Measurements from ENCODE around the gene FRMPD1. TPM values are rescaled to one million over a fixed set of nuclear protein-coding genes. Genes with fewer than 3 reads are reported as not detected.
"Not testable (repeated sequence)": the region's sequence is repeated elsewhere in the genome, so short reads cannot be mapped to it uniquely, and the experiment has no call there.

Gene FRMPD1
- total and polyA plus RNA-seq, 2 donors (not counting 1 experiment from before 2014, with no cell fraction given) = not detected

DNA sequence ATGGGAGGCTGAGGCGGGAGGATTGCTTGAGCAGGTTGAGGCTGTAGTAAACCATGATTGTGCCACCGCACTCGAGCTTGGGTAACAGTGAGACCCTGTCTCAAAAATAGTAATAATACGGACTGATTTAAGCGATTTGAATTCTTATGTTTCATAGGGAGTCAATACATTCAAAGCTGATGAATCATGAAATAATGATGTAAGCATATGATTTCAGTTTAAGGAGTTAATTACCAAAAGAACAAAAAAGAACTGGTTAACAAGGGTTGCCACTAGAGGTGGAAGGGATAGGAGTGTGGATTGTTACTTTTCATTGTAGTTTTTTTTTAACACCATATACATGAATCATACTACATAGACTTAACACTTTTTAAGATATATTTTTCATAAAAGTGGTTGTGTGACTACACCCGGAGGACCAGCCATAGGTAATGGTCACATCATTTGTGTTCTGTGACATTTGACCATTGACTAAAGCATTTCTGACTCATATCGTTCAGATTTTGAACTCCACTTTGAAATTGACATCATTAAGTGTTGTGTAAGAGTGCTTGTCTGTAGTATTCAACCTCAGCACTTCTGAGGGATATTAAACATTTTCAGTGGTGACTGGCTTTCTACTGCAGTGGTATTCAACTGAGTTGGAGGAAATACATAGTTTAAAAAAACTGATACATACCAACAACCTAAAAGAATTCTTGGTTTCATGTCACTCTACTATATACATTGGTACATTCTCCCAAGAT, 109.8 kb downstream of the FRMPD1 start:
- H3K4me2 ChIP-seq (ENCODE audit: extremely low read depth, insufficient read depth, low read length) = peak overlapping the region; percentile 29

DNA sequence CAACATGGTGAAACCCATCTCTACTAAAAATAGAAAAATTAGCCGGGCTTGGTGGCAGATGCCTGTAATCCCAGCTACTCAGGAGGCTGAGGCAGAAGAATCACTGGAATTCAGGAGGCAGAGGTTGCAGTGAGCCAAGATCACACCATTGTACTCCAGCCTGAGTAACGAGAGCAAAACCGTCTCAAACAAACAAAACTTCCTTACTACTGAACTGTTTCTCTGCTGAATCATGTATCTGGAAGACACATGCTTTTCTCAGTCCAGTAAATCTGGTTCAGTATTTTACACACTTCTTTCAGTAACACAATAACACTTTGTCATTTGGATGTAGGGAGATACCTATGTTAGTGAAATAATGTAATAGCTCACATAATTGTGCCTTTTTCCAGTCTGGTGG, 110.8 kb downstream of the FRMPD1 start:
- H3K27me3 ChIP-seq (ENCODE audit: control insufficient read depth, insufficient read depth, low read length) = no peaks in the 10 kb centered on the region
- H3K4me2 ChIP-seq (ENCODE audit: extremely low read depth, insufficient read depth, low read length) = peak overlapping the region; percentile 66
- no peak overlapping the region for H2AFZ ChIP-seq (ENCODE audit: low read length)
- peak; percentile 19 to 85 for DNase-seq (ENCODE audit: low read depth in 2 of 2)
- no peaks in the 10 kb centered on the region for H4K20me1 ChIP-seq (ENCODE audit: control insufficient read depth, extremely low read depth, insufficient read depth, low read length)
- peak overlapping the region; percentile 5 for H3K9ac ChIP-seq (ENCODE audit: insufficient read depth, low read length)
- no peak overlapping the region for H3K4me3 ChIP-seq (replicated peaks in 1 of 4; ENCODE audit: control extremely low read depth in 1 of 4, insufficient read depth in 1 of 4, low read depth in 3 of 4, low read length in 4 of 4)
- no peaks in the 10 kb centered on the region for H3K79me2 ChIP-seq (ENCODE audit: control insufficient read depth, insufficient read depth, low read length)
- H3K9me3 ChIP-seq (ENCODE audit: control insufficient read depth, insufficient read depth, low read depth, low read length) = no peaks in the 10 kb centered on the region
- no peak for TF ChIP-seq EZH2 (IDR thresholded peaks at IDR 0.05; ENCODE audit: low read length, missing control alignments)
- TF ChIP-seq, protein P1, sequence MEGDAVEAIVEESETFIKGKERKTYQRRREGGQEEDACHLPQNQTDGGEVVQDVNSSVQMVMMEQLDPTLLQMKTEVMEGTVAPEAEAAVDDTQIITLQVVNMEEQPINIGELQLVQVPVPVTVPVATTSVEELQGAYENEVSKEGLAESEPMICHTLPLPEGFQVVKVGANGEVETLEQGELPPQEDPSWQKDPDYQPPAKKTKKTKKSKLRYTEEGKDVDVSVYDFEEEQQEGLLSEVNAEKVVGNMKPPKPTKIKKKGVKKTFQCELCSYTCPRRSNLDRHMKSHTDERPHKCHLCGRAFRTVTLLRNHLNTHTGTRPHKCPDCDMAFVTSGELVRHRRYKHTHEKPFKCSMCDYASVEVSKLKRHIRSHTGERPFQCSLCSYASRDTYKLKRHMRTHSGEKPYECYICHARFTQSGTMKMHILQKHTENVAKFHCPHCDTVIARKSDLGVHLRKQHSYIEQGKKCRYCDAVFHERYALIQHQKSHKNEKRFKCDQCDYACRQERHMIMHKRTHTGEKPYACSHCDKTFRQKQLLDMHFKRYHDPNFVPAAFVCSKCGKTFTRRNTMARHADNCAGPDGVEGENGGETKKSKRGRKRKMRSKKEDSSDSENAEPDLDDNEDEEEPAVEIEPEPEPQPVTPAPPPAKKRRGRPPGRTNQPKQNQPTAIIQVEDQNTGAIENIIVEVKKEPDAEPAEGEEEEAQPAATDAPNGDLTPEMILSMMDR (conservative IDR thresholded peaks at IDR 0.05 in 1 of 2, IDR thresholded peaks at IDR 0.05 in 1 of 2; ENCODE audit: low read depth in 1 of 2, low read length in 2 of 2) = no peak
- H3K4me1 ChIP-seq (ENCODE audit: control insufficient read depth, extremely low read depth, insufficient read depth, low read length) = peaks cover 13% of the 10 kb centered on the region
- H3K36me3 ChIP-seq (ENCODE audit: control insufficient read depth, insufficient read depth, low read length) = peaks cover 2% of the 10 kb centered on the region
- H3K27ac ChIP-seq (ENCODE audit: insufficient read depth, low read length) = peak overlapping the region; percentile 64

More for the DNA sequence above, 109.8 kb downstream of the FRMPD1 start:
- H3K4me1 ChIP-seq (ENCODE audit: control insufficient read depth, extremely low read depth, insufficient read depth, low read length) = peaks cover 13% of the 10 kb centered on the region
- H3K4me3 ChIP-seq (replicated peaks in 1 of 4; ENCODE audit: control extremely low read depth in 1 of 4, insufficient read depth in 1 of 4, low read depth in 3 of 4, low read length in 4 of 4) = no peak overlapping the region
- H3K27ac ChIP-seq (ENCODE audit: insufficient read depth, low read length) = peak overlapping the region; percentile 57
- no peak for TF ChIP-seq EZH2 (IDR thresholded peaks at IDR 0.05; ENCODE audit: low read length, missing control alignments)
- TF ChIP-seq, protein P1 (conservative IDR thresholded peaks at IDR 0.05 in 1 of 2, IDR thresholded peaks at IDR 0.05 in 1 of 2; ENCODE audit: low read depth in 1 of 2, low read length in 2 of 2) = no peak
- H3K9ac ChIP-seq (ENCODE audit: insufficient read depth, low read length) = no peak overlapping the region
- H3K9me3 ChIP-seq (ENCODE audit: control insufficient read depth, insufficient read depth, low read depth, low read length) = no peaks in the 10 kb centered on the region
- H4K20me1 ChIP-seq (ENCODE audit: control insufficient read depth, extremely low read depth, insufficient read depth, low read length) = no peaks in the 10 kb centered on the region
- H3K36me3 ChIP-seq (ENCODE audit: control insufficient read depth, insufficient read depth, low read length) = peaks cover 2% of the 10 kb centered on the region
- peak; percentile 71 to 80 for DNase-seq (ENCODE audit: low read depth in 2 of 2)
- no peaks in the 10 kb centered on the region for H3K79me2 ChIP-seq (ENCODE audit: control insufficient read depth, insufficient read depth, low read length)
- H2AFZ ChIP-seq (ENCODE audit: low read length) = no peak overlapping the region
- no peaks in the 10 kb centered on the region for H3K27me3 ChIP-seq (ENCODE audit: control insufficient read depth, insufficient read depth, low read length)

DNA sequence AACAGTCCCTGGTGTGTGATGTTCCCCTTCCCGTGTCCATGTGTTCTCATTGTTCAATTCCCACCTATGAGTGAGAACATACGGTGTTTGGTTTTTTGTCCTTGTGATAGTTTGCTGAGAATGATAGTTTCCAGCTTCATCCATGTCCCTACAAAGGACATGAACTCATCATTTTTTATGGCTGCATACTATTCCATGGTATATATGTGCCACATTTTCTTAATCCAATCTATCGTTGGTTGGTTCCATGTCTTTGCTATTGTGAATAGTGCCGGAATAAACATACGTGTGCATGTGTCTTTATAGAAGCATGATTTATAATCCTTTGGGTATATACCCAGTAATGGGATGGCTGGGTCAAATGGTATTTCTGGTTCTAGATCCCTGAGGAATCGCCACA, 114.5 kb downstream of the FRMPD1 start:
- not testable (repeated sequence) for H3K36me3 ChIP-seq (ENCODE audit: control insufficient read depth, insufficient read depth, low read length); H3K79me2 ChIP-seq (ENCODE audit: control insufficient read depth, insufficient read depth, low read length); DNase-seq (ENCODE audit: low read depth in 2 of 2); H3K9ac ChIP-seq (ENCODE audit: insufficient read depth, low read length); H3K9me3 ChIP-seq (ENCODE audit: control insufficient read depth, insufficient read depth, low read depth, low read length); H2AFZ ChIP-seq (ENCODE audit: low read length); H3K4me2 ChIP-seq (ENCODE audit: extremely low read depth, insufficient read depth, low read length); H3K27ac ChIP-seq (ENCODE audit: insufficient read depth, low read length); H3K27me3 ChIP-seq (ENCODE audit: control insufficient read depth, insufficient read depth, low read length); H4K20me1 ChIP-seq (ENCODE audit: control insufficient read depth, extremely low read depth, insufficient read depth, low read length); H3K4me3 ChIP-seq (replicated peaks in 1 of 4; ENCODE audit: control extremely low read depth in 1 of 4, insufficient read depth in 1 of 4, low read depth in 3 of 4, low read length in 4 of 4)
- peaks cover 12% of the 10 kb centered on the region for H3K4me1 ChIP-seq (ENCODE audit: control insufficient read depth, extremely low read depth, insufficient read depth, low read length)

Data from fibroblast of lung (primary cell).